ENCODE data around the gene SMAD3.
"Not testable (repeated sequence)": the region's sequence is repeated elsewhere in the genome, so short reads cannot be mapped to it uniquely, and the experiment has no call there.

SMAD3 gene

GRCh38 chr15:67152429-67152828, 87.0 kb downstream of the SMAD3 start:
- Histone ChIP-seq H3K27ac (ENCODE audit: low read depth, low read length) (no peak overlapping the region), H3K36me3 (ENCODE audit: control insufficient read depth, insufficient read depth, low read length) (no peaks in the 10 kb centered on the region), H3K4me1 (ENCODE audit: control insufficient read depth, insufficient read depth, low read length) (peaks cover 50% of the 10 kb centered on the region), H3K27me3 (ENCODE audit: control insufficient read depth, insufficient read depth, low read length) (no peaks in the 10 kb centered on the region), H3K4me3 (ENCODE audit: low read depth, low read length) (no peak overlapping the region), H3K9ac (ENCODE audit: low read length) (no peak overlapping the region), H3K9me3 (ENCODE audit: control insufficient read depth, insufficient read depth, low read depth, low read length) (peaks cover 3% of the 10 kb centered on the region; the same call in 1 of the 2 replicates)

GRCh38 chr15:67153044-67153443, 87.6 kb downstream of the SMAD3 start:
- H3K9ac ChIP-seq (ENCODE audit: low read length); H3K36me3 ChIP-seq (ENCODE audit: control insufficient read depth, insufficient read depth, low read length); H3K27ac ChIP-seq (ENCODE audit: low read depth, low read length); H3K4me3 ChIP-seq (ENCODE audit: low read depth, low read length); H3K27me3 ChIP-seq (ENCODE audit: control insufficient read depth, insufficient read depth, low read length); H3K9me3 ChIP-seq (ENCODE audit: control insufficient read depth, insufficient read depth, low read depth, low read length): not testable (repeated sequence)
- peaks cover 44% of the 10 kb centered on the region for H3K4me1 ChIP-seq (ENCODE audit: control insufficient read depth, insufficient read depth, low read length)

GRCh38 chr15:67154249-67154648, 88.8 kb downstream of the SMAD3 start:
- Histone ChIP-seq H3K9ac (ENCODE audit: low read length) (no peak overlapping the region), H3K27ac (ENCODE audit: low read depth, low read length) (no peak overlapping the region), H3K4me1 (ENCODE audit: control insufficient read depth, insufficient read depth, low read length) (peaks cover 32% of the 10 kb centered on the region), H3K9me3 (ENCODE audit: control insufficient read depth, insufficient read depth, low read depth, low read length) (peaks cover 3% of the 10 kb centered on the region; the same call in 1 of the 2 replicates), H3K27me3 (ENCODE audit: control insufficient read depth, insufficient read depth, low read length) (no peaks in the 10 kb centered on the region), H3K4me3 (ENCODE audit: low read depth, low read length) (no peak overlapping the region), H3K36me3 (ENCODE audit: control insufficient read depth, insufficient read depth, low read length) (no peaks in the 10 kb centered on the region)

GRCh38 chr15:67156426-67156825, 91.0 kb downstream of the SMAD3 start:
- Histone ChIP-seq H3K9me3 (ENCODE audit: control insufficient read depth, insufficient read depth, low read depth, low read length) (peaks cover 3% of the 10 kb centered on the region; the same call in 1 of the 2 replicates), H3K27me3 (ENCODE audit: control insufficient read depth, insufficient read depth, low read length) (no peaks in the 10 kb centered on the region), H3K27ac (ENCODE audit: low read depth, low read length) (no peak overlapping the region), H3K4me3 (ENCODE audit: low read depth, low read length) (no peak overlapping the region), H3K4me1 (ENCODE audit: control insufficient read depth, insufficient read depth, low read length) (peaks cover 18% of the 10 kb centered on the region), H3K9ac (ENCODE audit: low read length) (no peak overlapping the region), H3K36me3 (ENCODE audit: control insufficient read depth, insufficient read depth, low read length) (no peaks in the 10 kb centered on the region)

- Histone ChIP-seq H3K4me1 (ENCODE audit: control insufficient read depth, insufficient read depth, low read length) (peaks cover 18% of the 10 kb centered on the region), H3K27me3 (ENCODE audit: control insufficient read depth, insufficient read depth, low read length) (no peaks in the 10 kb centered on the region), H3K4me3 (ENCODE audit: low read depth, low read length) (no peak overlapping the region), H3K27ac (ENCODE audit: low read depth, low read length) (no peak overlapping the region), H3K36me3 (ENCODE audit: control insufficient read depth, insufficient read depth, low read length) (no peaks in the 10 kb centered on the region), H3K9ac (ENCODE audit: low read length) (no peak overlapping the region), H3K9me3 (ENCODE audit: control insufficient read depth, insufficient read depth, low read depth, low read length) (peaks cover 3% of the 10 kb centered on the region; the same call in 1 of the 2 replicates)
Measured at GRCh38 chr15:67156834-67157233, 91.4 kb downstream of the SMAD3 start.

GRCh38 chr15:67157521-67158252, 92.3 kb downstream of the SMAD3 start:
- H3K4me1 ChIP-seq (ENCODE audit: control insufficient read depth, insufficient read depth, low read length), result peaks cover 10% of the 10 kb centered on the region
- no peaks in the 10 kb centered on the region for H3K27me3 ChIP-seq (ENCODE audit: control insufficient read depth, insufficient read depth, low read length)
- no peak overlapping the region for H3K27ac ChIP-seq (ENCODE audit: low read depth, low read length)
- H3K9me3 ChIP-seq (ENCODE audit: control insufficient read depth, insufficient read depth, low read depth, low read length), result peaks cover 3% of the 10 kb centered on the region; the same call in 1 of the 2 replicates
- no peaks in the 10 kb centered on the region for H3K36me3 ChIP-seq (ENCODE audit: control insufficient read depth, insufficient read depth, low read length)
- no peak overlapping the region for H3K4me3 ChIP-seq (ENCODE audit: low read depth, low read length)
- H3K9ac ChIP-seq (ENCODE audit: low read length), result no peak overlapping the region

- Histone ChIP-seq H3K36me3 (ENCODE audit: control insufficient read depth, insufficient read depth, low read length) (no peaks in the 10 kb centered on the region), H3K27me3 (ENCODE audit: control insufficient read depth, insufficient read depth, low read length) (no peaks in the 10 kb centered on the region), H3K4me3 (ENCODE audit: low read depth, low read length) (no peak overlapping the region), H3K9me3 (ENCODE audit: control insufficient read depth, insufficient read depth, low read depth, low read length) (peaks cover 3% of the 10 kb centered on the region; the same call in 1 of the 2 replicates), H3K27ac (ENCODE audit: low read depth, low read length) (no peak overlapping the region), H3K4me1 (ENCODE audit: control insufficient read depth, insufficient read depth, low read length) (peaks cover 6% of the 10 kb centered on the region; the same call in 1 of the 2 replicates), H3K9ac (ENCODE audit: low read length) (no peak overlapping the region)
Measured at GRCh38 chr15:67158367-67158766, 93.0 kb downstream of the SMAD3 start.

- Histone ChIP-seq H3K36me3 (ENCODE audit: control insufficient read depth, insufficient read depth, low read length) (0 out of 2 replicates have a peak, but pooled peaks cover under 1% of the 10 kb centered on the region), H3K27me3 (ENCODE audit: control insufficient read depth, insufficient read depth, low read length) (no peaks in the 10 kb centered on the region), H3K4me1 (ENCODE audit: control insufficient read depth, insufficient read depth, low read length) (peaks cover 27% of the 10 kb centered on the region), H3K9me3 (ENCODE audit: control insufficient read depth, insufficient read depth, low read depth, low read length) (peaks cover 1% of the 10 kb centered on the region; the same call in 1 of the 2 replicates), H3K4me3 (ENCODE audit: low read depth, low read length) (no peak overlapping the region), H3K27ac (ENCODE audit: low read depth, low read length) (no peak overlapping the region), H3K9ac (ENCODE audit: low read length) (no peak overlapping the region)
Measured at GRCh38 chr15:67161412-67161811, 96.0 kb downstream of the SMAD3 start.

- no peak overlapping the region for H3K9ac ChIP-seq (ENCODE audit: low read length)
- H3K27ac ChIP-seq (ENCODE audit: low read depth, low read length), result no peak overlapping the region
- H3K4me1 ChIP-seq (ENCODE audit: control insufficient read depth, insufficient read depth, low read length), result peaks cover 32% of the 10 kb centered on the region
- no peaks in the 10 kb centered on the region for H3K27me3 ChIP-seq (ENCODE audit: control insufficient read depth, insufficient read depth, low read length)
- H3K36me3 ChIP-seq (ENCODE audit: control insufficient read depth, insufficient read depth, low read length), result peaks cover 5% of the 10 kb centered on the region
- H3K4me3 ChIP-seq (ENCODE audit: low read depth, low read length), result no peak overlapping the region
- H3K9me3 ChIP-seq (ENCODE audit: control insufficient read depth, insufficient read depth, low read depth, low read length), result no peaks in the 10 kb centered on the region
Measured at GRCh38 chr15:67161881-67162280, 96.5 kb downstream of the SMAD3 start.

- Histone ChIP-seq H3K4me3 (ENCODE audit: low read depth, low read length) (no peak overlapping the region), H3K4me1 (ENCODE audit: control insufficient read depth, insufficient read depth, low read length) (peaks cover 41% of the 10 kb centered on the region), H3K27ac (ENCODE audit: low read depth, low read length) (no peak overlapping the region), H3K36me3 (ENCODE audit: control insufficient read depth, insufficient read depth, low read length) (peaks cover 17% of the 10 kb centered on the region), H3K9ac (ENCODE audit: low read length) (no peak overlapping the region), H3K27me3 (ENCODE audit: control insufficient read depth, insufficient read depth, low read length) (no peaks in the 10 kb centered on the region), H3K9me3 (ENCODE audit: control insufficient read depth, insufficient read depth, low read depth, low read length) (no peaks in the 10 kb centered on the region)
Measured at GRCh38 chr15:67163180-67163579, 97.8 kb downstream of the SMAD3 start.

GRCh38 chr15:67164401-67164791, 99.0 kb downstream of the SMAD3 start:
- 0 out of 2 replicates have a peak overlapping the region, but pooled peaks have one; percentile 54 for H3K27ac ChIP-seq (ENCODE audit: low read depth, low read length)
- H3K9me3 ChIP-seq (ENCODE audit: control insufficient read depth, insufficient read depth, low read depth, low read length), result no peaks in the 10 kb centered on the region
- H3K27me3 ChIP-seq (ENCODE audit: control insufficient read depth, insufficient read depth, low read length), result no peaks in the 10 kb centered on the region
- peaks cover 43% of the 10 kb centered on the region for H3K4me1 ChIP-seq (ENCODE audit: control insufficient read depth, insufficient read depth, low read length)
- H3K36me3 ChIP-seq (ENCODE audit: control insufficient read depth, insufficient read depth, low read length), result peaks cover 20% of the 10 kb centered on the region
- peak overlapping the region; percentile 1 for H3K9ac ChIP-seq (ENCODE audit: low read length)
- no peak overlapping the region; the same call in 1 of the 2 replicates for H3K4me3 ChIP-seq (ENCODE audit: low read depth, low read length)

Measured in HUES6 (cell line).